ENCODE data around the gene CPXM2.

DNA sequence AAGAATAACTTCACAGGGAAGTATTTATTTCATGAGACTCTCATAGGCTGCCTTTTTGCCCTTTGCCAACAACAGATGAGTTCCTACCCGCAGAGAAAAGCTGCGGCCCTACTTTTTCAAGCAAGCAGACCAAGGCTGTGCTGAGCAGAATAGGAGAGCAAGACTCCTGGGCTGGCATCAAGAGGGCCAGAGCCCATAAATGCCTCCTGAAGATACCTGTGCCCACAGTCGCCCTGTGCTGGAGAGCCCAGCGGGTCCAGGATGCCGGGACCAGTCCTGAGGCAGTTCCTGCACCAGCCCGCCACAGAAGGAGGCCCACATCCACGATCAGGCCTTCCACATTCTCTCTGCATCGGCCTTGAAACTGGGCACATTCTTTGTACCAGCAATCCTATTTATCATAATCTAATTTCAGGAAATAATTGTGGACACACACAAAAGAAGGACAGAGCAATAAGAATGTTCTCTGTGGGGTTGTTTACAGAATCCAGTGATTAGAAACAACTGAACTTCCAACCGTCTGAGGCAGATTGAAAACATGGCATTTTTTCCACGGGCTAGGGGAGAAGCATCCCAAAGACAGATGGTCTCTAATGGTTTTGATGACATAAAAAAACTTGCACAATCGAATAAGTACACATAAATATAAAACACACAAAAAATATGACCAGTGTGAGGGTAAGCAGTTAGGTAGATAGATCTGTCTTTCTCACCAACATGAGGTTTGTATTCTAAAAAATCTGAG, 95.6 kb downstream of the CPXM2 start:
- TF ChIP-seq, protein P1, sequence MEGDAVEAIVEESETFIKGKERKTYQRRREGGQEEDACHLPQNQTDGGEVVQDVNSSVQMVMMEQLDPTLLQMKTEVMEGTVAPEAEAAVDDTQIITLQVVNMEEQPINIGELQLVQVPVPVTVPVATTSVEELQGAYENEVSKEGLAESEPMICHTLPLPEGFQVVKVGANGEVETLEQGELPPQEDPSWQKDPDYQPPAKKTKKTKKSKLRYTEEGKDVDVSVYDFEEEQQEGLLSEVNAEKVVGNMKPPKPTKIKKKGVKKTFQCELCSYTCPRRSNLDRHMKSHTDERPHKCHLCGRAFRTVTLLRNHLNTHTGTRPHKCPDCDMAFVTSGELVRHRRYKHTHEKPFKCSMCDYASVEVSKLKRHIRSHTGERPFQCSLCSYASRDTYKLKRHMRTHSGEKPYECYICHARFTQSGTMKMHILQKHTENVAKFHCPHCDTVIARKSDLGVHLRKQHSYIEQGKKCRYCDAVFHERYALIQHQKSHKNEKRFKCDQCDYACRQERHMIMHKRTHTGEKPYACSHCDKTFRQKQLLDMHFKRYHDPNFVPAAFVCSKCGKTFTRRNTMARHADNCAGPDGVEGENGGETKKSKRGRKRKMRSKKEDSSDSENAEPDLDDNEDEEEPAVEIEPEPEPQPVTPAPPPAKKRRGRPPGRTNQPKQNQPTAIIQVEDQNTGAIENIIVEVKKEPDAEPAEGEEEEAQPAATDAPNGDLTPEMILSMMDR (IDR thresholded peaks at IDR 0.05 in 2 of 3, conservative IDR thresholded peaks at IDR 0.05 in 1 of 3; ENCODE audit: control insufficient read depth in 2 of 3, extremely low read depth in 1 of 3, insufficient read depth in 1 of 3, low read depth in 3 of 3, low read length in 3 of 3): no peak
- TF ChIP-seq SMC3 (IDR thresholded peaks at IDR 0.05; ENCODE audit: borderline replicate concordance, low read length): no peak
- TF ChIP-seq NR2F1 (conservative IDR thresholded peaks at IDR 0.05): no peak
- no peak for TF ChIP-seq ZNF384 (IDR thresholded peaks at IDR 0.05; ENCODE audit: borderline replicate concordance, low read depth, low read length)
- TF ChIP-seq EZH2 (IDR thresholded peaks at IDR 0.05; ENCODE audit: borderline replicate concordance, control insufficient read depth, low read depth, low read length): no peak
